ENCODE measurements around the gene ALG3.
A peak's percentile ranks its signal among the peaks of the same experiment; 100 is the strongest.

ALG3 gene

DNA sequence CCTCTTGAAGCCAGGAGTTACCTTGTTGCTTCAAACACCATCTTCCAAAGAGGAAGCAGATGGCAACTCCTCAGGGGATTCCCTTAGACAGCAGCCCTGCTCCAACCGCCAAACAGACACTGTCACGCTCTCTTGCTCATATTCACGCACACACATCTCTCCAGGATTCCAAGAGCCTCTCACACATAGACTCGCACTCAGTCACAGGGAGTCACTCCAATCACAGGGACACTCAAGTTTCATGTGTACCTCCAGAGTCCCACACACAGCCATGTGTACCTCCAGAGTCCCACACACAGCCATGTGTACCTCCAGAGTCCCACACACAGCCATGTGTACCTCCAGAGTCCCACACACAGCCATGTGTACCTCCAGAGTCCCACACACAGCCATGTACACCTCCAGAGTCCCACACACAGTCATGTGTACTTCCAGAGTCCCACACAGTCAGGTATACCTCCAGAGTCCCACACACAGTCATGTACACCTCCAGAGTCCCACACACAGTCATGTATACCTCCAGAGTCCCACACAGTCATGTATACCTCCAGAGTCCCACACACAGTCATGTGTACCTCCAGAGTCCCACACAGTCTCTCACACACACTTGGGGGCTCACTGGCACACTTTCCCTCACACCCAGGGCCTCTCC is 13.3 kb downstream of the ALG3 start:
- DNase-seq (ENCODE audit: low spot score) = no peak

- DNase-seq (ENCODE audit: low spot score) = no peak
These were observed 13.9 kb downstream of the ALG3 start for GRCh38 chr3:184234671-184235380.

- peak; percentile 83 for DNase-seq (ENCODE audit: low spot score)
These were observed 14.5 kb downstream of the ALG3 start for GRCh38 chr3:184234224-184234623.

- no peak for DNase-seq (ENCODE audit: low spot score)
These were observed 15.5 kb downstream of the ALG3 start for GRCh38 chr3:184233127-184233843.

DNA sequence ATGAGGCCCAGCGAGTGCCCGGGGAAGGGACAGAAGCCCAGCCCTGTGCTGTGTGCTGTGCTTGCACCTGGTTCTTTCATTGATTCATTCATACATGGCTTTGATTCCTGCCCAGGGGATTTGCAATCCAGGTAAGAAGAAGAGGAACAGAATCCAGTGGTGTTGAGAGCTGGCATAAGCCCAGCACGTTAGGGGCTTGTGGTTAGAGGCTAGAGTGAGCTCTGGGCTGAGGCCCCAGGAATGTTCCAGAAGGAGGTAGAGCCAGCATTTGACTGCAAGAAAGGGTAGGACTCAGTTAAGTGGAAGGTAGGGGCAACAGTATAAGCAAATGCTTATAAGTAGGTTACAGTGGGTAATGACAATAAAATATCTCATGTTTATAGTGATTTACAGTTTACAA is 17.1 kb downstream of the ALG3 start:
- DNase-seq (ENCODE audit: low spot score) = no peak

GRCh38 chr3:184230603-184231528 is 17.9 kb downstream of the ALG3 start:
- DNase-seq (ENCODE audit: low spot score) = peak; percentile 77

- DNase-seq (ENCODE audit: low spot score) = peak; percentile 33
These were observed 18.6 kb downstream of the ALG3 start for GRCh38 chr3:184230081-184230602.

GRCh38 chr3:184229394-184230080 is 19.2 kb downstream of the ALG3 start, which contains the start of gene VWA5B2:
Gene VWA5B2 (plus strand): TSS chr3:184229585. CDS start chr3:184230529, 944 bp downstream.
- peak; percentile 81 for DNase-seq (ENCODE audit: low spot score)

DNA sequence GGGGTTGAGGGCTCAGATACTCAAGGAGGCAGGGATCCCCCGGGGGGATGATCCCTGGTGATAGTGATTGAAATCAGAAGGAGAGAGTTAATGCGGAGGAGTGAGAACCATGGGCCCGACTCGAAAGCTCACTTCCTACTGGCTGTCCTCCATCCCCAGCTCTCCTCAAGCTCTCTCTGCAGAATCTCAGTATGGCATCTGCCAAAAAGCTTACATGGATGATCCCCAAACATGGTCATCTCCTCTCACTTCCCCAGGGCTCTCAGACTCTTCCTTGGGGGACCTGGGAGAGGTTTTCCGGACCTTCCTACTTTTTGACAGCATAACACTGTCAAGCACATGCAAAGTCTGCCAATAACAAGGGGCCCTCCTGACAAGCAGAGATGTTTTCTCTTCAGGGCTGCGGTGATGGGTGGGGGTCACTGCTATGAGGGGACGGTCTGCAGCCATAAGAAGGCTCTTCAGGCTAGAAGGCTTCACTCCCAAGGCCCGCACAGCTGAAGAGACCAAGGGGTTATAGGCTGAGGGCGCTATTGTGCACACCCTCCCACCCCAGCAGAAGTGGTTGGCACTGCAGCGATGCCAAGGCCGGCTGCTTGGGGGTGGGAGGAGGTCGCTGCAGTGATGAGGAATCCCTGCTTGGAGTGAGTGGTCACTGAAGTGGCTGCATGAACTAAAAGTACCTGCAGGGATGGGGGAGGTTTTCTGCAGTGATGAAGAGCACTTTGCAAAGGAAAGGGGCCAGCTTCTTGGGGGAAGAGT is 20.2 kb downstream of the ALG3 start:
- no peak for DNase-seq (ENCODE audit: low spot score)

DNA sequence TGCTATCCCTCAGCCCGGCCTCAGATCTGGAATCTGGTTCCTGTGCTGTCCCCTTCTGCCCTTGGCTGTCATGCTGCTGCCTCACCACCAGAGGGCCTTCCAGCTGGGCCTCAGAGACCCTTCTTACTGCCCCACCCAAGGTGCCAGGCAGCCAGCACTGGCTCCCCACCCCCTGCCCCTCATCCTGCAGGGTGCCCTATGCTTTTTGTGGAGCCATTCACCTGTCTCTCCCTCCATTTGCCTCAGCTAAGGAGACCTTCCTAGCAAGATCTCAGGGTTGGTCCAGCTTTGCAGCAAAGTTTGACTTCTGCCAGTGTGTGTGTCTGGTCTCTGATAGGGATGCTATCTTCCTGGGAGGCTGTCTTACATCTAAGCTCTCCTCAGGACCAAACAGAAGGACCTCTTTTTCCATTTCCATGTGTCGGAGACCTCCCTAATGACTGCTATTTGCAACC is 21.3 kb downstream of the ALG3 start:
- peak; percentile 66 for DNase-seq (ENCODE audit: low spot score)

DNA sequence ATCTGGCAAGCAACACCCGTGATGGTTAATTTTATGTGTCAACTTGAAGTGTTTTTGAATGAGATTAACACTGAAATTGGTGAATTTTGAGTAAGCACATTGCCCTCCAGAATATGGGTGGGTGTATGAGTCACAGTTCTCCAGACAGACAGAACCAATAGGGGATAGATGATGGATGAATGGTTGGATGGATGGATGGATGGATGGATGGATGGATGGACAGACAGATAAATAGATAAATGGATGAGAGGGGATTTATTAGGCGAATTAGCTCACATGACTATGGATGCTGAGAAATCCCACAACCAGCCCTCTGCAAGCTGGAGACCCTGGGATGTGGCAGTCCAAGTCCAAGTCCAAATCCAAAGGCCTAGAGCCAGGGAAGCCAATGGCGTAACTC is 24.8 kb downstream of the ALG3 start:
- no peak for DNase-seq (ENCODE audit: low spot score)

DNA sequence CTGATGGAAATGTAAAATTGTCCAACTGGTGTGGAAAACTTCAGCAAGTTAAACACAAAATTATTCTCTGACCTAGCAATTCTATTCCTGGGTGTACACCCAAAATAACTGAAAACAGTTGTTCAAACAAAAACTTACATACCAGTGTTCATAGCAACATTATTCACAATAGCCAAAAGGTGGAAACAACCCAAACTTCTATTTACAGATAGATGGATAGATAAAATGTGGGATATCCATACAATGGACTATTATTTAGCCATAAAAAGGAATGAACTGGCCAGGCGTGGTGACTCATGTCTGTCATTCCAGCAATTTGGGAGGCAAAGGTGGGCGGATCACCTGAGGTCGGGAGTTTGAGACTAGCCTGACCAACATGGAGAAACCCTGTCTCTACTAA is 26.2 kb downstream of the ALG3 start:
- DNase-seq (ENCODE audit: low spot score) = no peak

DNA sequence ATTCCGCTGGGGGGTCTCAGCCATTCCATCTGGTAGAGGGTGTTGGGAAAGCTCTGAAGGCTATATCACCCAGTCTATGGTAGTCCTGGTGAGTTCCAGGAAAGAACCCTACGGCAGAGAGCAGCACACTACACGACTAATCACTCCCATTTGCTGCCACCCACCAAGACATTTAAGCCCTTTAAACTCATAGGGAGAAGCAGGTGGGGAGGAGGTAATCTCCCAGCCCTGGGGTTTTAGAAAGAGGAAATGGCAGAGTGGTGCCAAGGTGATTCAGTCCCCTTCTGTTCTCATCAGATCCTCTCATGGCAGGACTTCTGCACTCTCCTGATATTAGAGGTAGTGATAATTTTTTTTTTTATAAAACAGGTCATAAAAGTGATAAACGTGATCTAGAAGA is 29.9 kb downstream of the ALG3 start:
- DNase-seq (ENCODE audit: low spot score) = no peak

DNA sequence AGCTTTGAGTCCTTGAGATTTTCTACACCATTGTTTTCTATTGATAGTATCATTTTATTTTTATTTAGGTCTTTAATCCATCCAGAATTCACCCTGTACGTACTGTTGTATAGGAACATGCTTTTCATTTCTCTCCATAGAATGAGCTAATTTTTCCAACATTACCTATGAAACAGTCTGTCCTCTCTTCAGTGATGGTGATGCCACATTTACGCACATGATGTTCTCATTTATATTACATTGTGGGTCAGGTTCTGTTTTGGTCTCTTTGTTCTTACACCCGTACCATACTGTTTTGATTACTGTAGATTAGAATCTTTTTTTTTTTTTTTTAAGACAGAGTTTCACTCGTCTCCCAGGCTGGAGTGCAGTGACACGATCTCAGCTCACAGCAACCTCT is 37.0 kb downstream of the ALG3 start:
- no peak for DNase-seq (ENCODE audit: low spot score)

DNA sequence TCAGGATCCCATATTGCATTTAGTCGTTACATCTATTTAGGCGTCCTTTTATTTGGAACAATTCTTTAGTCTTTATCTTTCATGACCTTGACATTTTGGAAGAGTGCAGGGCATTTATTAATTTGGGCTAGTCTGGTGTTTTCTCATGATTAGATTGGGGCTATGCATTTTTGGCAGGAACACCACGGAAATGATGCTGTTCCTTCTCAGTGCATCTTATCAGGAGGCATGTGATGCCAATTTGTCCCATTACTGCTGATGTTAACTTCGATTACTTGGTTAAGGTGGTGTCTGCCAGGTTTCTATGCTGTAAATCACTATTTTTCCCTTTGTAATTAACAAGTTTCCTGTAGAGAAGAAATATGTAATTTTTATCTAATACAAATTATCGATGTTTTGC is 37.5 kb downstream of the ALG3 start:
- DNase-seq (ENCODE audit: low spot score) = no peak

DNA sequence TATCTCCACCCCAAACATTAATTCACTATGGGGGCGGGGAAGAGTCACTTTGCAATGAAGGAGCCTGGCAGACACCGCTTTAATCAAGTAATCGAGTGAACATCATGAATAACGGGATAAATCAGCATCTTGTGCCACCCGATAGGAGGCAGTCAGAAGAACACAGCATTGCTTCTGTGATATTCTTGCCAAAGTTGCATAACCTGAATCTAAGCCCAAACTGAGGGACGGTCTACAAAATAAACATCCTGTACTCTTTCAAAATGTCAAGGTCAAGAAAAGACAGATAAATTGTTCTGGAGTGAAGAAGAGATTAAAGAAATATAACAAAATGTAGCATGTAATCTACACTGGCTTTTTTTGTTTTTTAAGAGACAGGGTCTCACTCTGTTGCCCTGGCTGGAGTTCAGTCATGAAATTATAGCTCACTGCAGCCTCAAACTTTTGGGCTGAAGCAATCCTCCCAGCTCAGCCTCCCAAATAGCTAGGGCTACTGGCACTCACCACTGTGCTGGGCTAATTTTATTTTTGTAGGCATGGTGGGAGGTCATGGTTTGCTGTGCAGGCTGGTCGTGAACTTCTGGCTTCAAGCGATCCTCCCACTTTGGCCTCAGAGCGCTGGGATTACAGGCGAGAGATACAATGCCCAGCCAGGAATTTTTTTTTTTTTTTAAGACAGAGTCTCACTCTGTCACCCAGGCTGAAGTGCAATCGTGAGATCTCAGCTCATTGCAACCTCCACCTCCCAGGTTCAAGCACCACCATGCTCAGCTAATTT is 39.4 kb downstream of the ALG3 start:
- DNase-seq (ENCODE audit: low spot score) = no peak

- no peak for DNase-seq (ENCODE audit: low spot score)
These were observed 45.2 kb downstream of the ALG3 start for GRCh38 chr3:184203526-184203925.

DNA sequence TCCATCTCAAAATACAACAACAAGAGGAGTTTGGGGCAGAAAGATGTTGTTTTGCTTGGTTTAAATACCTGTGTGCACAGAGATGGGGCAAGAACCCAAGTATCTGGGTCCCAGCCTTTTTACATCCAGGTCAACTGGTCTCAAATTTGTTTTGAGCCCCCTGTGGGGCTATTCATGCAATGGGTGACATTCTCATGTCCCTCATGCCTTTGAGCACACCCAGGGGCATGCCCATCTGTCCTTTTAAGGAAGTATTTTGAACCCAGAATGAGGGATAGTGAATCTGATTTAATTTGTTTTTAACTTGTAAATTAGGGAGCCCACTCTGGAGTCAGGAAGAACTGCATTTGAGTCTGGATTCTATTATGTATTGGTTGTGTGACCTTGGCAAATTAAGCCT is 47.9 kb downstream of the ALG3 start:
- no peak for DNase-seq (ENCODE audit: low spot score)

GRCh38 chr3:184198509-184198908 is 50.3 kb downstream of the ALG3 start:
- no peak for DNase-seq (ENCODE audit: low spot score)

DNA sequence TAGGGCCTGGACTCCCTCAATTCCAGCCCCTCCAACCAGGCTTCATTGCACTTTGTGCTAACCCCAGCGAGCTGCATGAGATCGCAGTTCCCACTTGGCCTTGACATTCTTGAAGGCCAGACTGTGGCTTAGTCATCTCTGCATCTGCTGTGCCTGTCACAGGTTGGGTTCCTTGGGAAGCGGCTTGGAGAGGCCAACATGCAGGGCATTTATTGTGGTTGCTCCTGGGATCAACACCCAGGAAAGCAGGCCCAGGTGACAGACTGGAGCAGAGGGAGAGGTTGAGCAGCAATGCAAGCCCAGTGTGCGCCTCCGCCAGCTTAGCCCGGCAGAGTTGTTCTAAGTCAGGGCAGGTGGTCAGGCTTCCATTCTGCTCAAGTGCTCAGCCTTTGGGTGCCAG is 52.2 kb downstream of the ALG3 start:
- DNase-seq (ENCODE audit: low spot score) = no peak

Measured in SW480 (cell line).